ENCODE measurements around the gene KISS1R. TPM values are rescaled to one million over a fixed set of nuclear protein-coding genes. Genes with fewer than 3 reads are reported as not detected.
A peak's percentile ranks its signal among the peaks of the same experiment; 100 is the strongest.

The KISS1R gene
- total and polyA plus RNA-seq, 8 donors, result 0.11 to 0.23 (median 0.15) TPM; not detected in 5

- ATAC-seq, result no peak
- Histone ChIP-seq H3K4me1 (peaks cover 17 to 78% of the 10 kb centered on the region in 2 donors), H3K27me3 (peaks cover 45 to 56% of the 10 kb centered on the region in 2 donors), H3K9me3 (no peaks in the 10 kb centered on the region), H3K27ac (no peak overlapping the region), H3K36me3 (no peaks in the 10 kb centered on the region), H3K4me3 (no peak overlapping the region)
- TF ChIP-seq CTCF (IDR thresholded peaks at IDR 0.05), result no peak
- intact Hi-C loops (cut with DNase I), result loop anchor here in 1 of 2 donors (5.0 kb wide), 2 partner anchors 61 to 151 kb away; partner anchors contain the start of gene CFD
- DNase-seq, result no peak
Measured at GRCh38 chr19:918152-918437, 962 bp downstream of the KISS1R start.

GRCh38 chr19:918481-919198 is 1.5 kb downstream of the KISS1R start:
- Histone ChIP-seq H3K4me1 (peaks cover 14 to 76% of the 10 kb centered on the region in 2 donors), H3K36me3 (no peaks in the 10 kb centered on the region), H3K27me3 (peaks cover 45 to 56% of the 10 kb centered on the region in 2 donors), H3K4me3 (no peak overlapping the region), H3K9me3 (no peaks in the 10 kb centered on the region), H3K27ac (no peak overlapping the region)
- TF ChIP-seq CTCF (IDR thresholded peaks at IDR 0.05), result no peak
- no peak for ATAC-seq
- no peak for DNase-seq
- intact Hi-C loops (cut with DNase I), result loop anchor here in 1 of 2 donors (5.0 kb wide), 2 partner anchors 61 to 151 kb away; partner anchors contain the start of gene CFD

GRCh38 chr19:919199-920050 is 2.3 kb downstream of the KISS1R start:
- intact Hi-C loops (cut with DNase I), result loop anchor here (5.0 kb wide), 3 partner anchors 62 to 152 kb away; partner anchors contain the start of genes CFD (in 1 of the 2) and WDR18 (in 1 of the 2)
- Histone ChIP-seq H3K4me3 (peak overlapping the region in 1 of 2 donors; percentile 22), H3K27ac (no peak overlapping the region), H3K9me3 (no peaks in the 10 kb centered on the region), H3K36me3 (no peaks in the 10 kb centered on the region), H3K4me1 (peaks cover 12 to 76% of the 10 kb centered on the region in 2 donors), H3K27me3 (peaks cover 45 to 56% of the 10 kb centered on the region in 2 donors)
- DNase-seq (no peak), ATAC-seq (no peak)
- TF ChIP-seq CTCF (IDR thresholded peaks at IDR 0.05), result no peak

GRCh38 chr19:920051-920864 is 3.1 kb downstream of the KISS1R start:
- H3K9me3 ChIP-seq, result no peaks in the 10 kb centered on the region
- H3K4me3 ChIP-seq, result peak overlapping the region in 1 of 2 donors; percentile 22
- intact Hi-C loops (cut with DNase I), result loop anchor here in 1 of 2 donors (5.0 kb wide), 1 partner anchor 62 kb away; the partner anchor contains the start of gene WDR18
- DNase-seq (no peak), ATAC-seq (no peak)
- H3K27me3 ChIP-seq, result peaks cover 45 to 56% of the 10 kb centered on the region in 2 donors
- no peak overlapping the region for H3K27ac ChIP-seq
- TF ChIP-seq CTCF (IDR thresholded peaks at IDR 0.05), result no peak
- H3K4me1 ChIP-seq, result peaks cover 17 to 76% of the 10 kb centered on the region in 2 donors
- H3K36me3 ChIP-seq, result no peaks in the 10 kb centered on the region

Measured in left lung (tissue), 10 donors.